GM12875 (cell line): ENCODE data around the gene COPB1.

ENCODE experiments used
- H3K4me3 ChIP-seq: one replicate; pipeline ENCODE4 v1.5.1; 2011; ENCODE audit warnings: low read depth, low read length, control low read depth
- CTCF ChIP-seq: IDR thresholded peaks from 2 replicates; pipeline ENCODE4 v1.5.1; 2011; ENCODE audit warnings: low read depth, mild to moderate bottlenecking, control low read depth, inconsistent platforms, low read length, moderate library complexity, borderline replicate concordance; ENCODE audit not compliant: insufficient read depth

COPB1 gene

DNA sequence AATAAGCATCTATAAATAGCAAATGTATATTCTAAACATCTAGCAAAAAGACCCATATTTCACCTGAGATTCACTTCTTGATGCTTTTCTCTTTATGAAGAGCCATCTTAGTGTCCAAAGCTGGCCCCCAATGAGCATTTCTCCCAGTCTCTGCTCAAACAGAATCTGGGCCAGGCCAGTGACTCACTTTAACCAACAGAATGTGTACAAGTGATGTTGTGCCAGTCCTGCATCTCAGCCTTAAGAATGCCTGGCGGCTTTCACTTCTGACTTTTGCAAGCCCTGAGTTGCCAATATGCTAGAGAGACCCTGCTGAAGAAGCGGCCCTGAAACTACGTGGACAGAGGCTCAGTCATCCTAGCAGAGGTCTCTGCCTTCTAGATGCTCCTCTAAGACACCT lies 6.9 kb upstream of the COPB1 start:
- TF ChIP-seq CTCF, result no peak
- no peak overlapping the region for H3K4me3 ChIP-seq

DNA sequence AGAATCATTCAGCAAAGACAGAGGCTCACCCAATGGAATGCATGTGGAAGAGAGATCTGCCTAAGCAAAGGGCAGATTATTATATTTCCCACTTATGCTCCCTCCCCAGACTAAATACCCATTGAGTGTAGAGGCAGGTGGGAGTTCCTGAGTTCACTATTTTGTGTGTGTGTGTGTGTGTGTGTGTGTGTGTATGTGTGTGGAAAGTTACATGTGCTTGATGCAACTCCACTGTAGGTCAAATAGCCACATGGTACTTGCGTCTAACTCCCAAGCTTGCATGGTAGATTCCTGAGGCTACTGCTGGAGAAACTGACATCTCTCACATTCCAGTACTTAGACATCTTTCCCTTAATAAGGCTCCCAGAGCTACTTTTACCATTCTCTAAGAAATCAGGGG lies 3.4 kb upstream of the COPB1 start:
- no peak for TF ChIP-seq CTCF
- no peak overlapping the region for H3K4me3 ChIP-seq

- TF ChIP-seq CTCF, result no peak
- H3K4me3 ChIP-seq, result no peak overlapping the region
Observed at GRCh38 chr11:14502039-14502438, 2.4 kb upstream of the COPB1 start.

- H3K4me3 ChIP-seq, result peak overlapping the region; percentile 87
- no peak for TF ChIP-seq CTCF
Observed at GRCh38 chr11:14500181-14500651, 605 bp upstream of the COPB1 start.

- no peak for TF ChIP-seq CTCF
- peak overlapping the region; percentile 87 for H3K4me3 ChIP-seq
Observed at GRCh38 chr11:14499178-14499559, 442 bp downstream of the COPB1 start.

GRCh38 chr11:14480716-14481115 lies 18.9 kb downstream of the COPB1 start:
- no peak for TF ChIP-seq CTCF
- no peak overlapping the region for H3K4me3 ChIP-seq

DNA sequence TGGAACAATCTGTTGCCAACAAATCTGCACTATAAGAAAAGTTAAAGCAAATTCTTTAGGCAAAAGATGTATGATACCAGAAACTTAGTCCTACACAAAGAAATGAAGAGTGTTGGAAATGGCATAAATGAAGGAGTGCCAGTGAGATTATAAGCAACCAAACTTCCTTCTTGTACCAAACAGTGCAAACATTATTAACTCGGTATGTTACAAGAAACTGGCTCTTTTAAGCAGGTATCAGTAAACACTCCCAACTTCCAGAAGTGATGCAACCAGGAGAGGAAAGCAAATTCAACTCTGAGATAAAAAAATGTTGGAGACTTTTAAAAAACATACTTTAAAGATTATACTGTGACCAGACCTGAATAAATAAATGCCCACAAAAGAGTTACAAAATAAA lies 28.5 kb downstream of the COPB1 start:
- no peak for TF ChIP-seq CTCF
- H3K4me3 ChIP-seq, result no peak overlapping the region
